H9 (cell line): ENCODE measurements around the gene HNMT. TPM values are rescaled to one million over a fixed set of nuclear protein-coding genes. Genes with fewer than 3 reads are reported as not detected.

Source experiments
- DNase-seq: peaks from one replicate; pipeline ENCODE4 v3.0.0-alpha.2; 2017
- H2AFZ ChIP-seq: one replicate; pipeline ENCODE4 v1.6.1; 2013; ENCODE audit warnings: mild to moderate bottlenecking, low read length, control low read depth, moderate library complexity
- H2AK5ac ChIP-seq: 2 replicates; pipeline ENCODE4 v1.6.1; 2013; ENCODE audit warnings: low read length, control low read depth, mixed read lengths; ENCODE audit not compliant: insufficient read length
- H2BK120ac ChIP-seq: one replicate; pipeline ENCODE4 v1.6.1; 2013; ENCODE audit warnings: low read depth, mild to moderate bottlenecking, low read length, control low read depth, inconsistent platforms; ENCODE audit not compliant: poor library complexity, severe bottlenecking
- H2BK12ac ChIP-seq: 2 replicates; pipeline ENCODE4 v1.6.1; 2013; ENCODE audit warnings: low read length, control low read depth, mixed read lengths, low read depth; ENCODE audit not compliant: insufficient read length
- H2BK15ac ChIP-seq: 2 replicates; pipeline ENCODE4 v1.6.1; 2013; ENCODE audit warnings: low read depth, low read length, control low read depth
- H2BK20ac ChIP-seq: one replicate; pipeline ENCODE4 v1.6.1; 2013; ENCODE audit warnings: low read depth, mild to moderate bottlenecking, low read length, control low read depth, inconsistent platforms; ENCODE audit not compliant: poor library complexity, severe bottlenecking
- H2BK5ac ChIP-seq: 2 replicates; pipeline ENCODE4 v1.6.1; 2013; ENCODE audit warnings: low read length, control low read depth, mixed read lengths; ENCODE audit not compliant: insufficient read length
- H3K14ac ChIP-seq: 2 replicates; pipeline ENCODE4 v1.6.1; 2013; ENCODE audit warnings: low read length, control low read depth; ENCODE audit not compliant: insufficient read depth
- H3K18ac ChIP-seq: 2 replicates; pipeline ENCODE4 v1.6.1; 2013; ENCODE audit warnings: low read depth, mild to moderate bottlenecking, mixed read lengths, low read length, control low read depth; ENCODE audit not compliant: insufficient read length
- H3K23ac ChIP-seq: 2 replicates; pipeline ENCODE4 v1.6.1; 2013; ENCODE audit warnings: low read length, control low read depth, mixed read lengths, low read depth; ENCODE audit not compliant: insufficient read length
- H3K23me2 ChIP-seq: 2 replicates; pipeline ENCODE4 v1.6.1; 2013; ENCODE audit warnings: low read depth, mild to moderate bottlenecking, mixed read lengths, low read length, control low read depth; ENCODE audit not compliant: insufficient read length, poor library complexity, severe bottlenecking
- H3K27ac ChIP-seq: 2 replicates; pipeline ENCODE4 v1.5.1; 2013; ENCODE audit warnings: low read length, control low read depth, mixed read lengths, low read depth; ENCODE audit not compliant: insufficient read length
- H3K27me3 ChIP-seq: 2 replicates; pipeline ENCODE4 v1.6.1; 2013; ENCODE audit warnings: low read length, control low read depth, inconsistent platforms; ENCODE audit not compliant: insufficient read depth
- H3K4ac ChIP-seq: 2 replicates; pipeline ENCODE4 v1.6.1; 2013; ENCODE audit warnings: low read depth, mild to moderate bottlenecking, control low read depth, inconsistent platforms, low read length, moderate library complexity
- H3K4me1 ChIP-seq: 2 replicates; pipeline ENCODE4 v1.6.1; 2013; ENCODE audit warnings: low read length, control low read depth, inconsistent platforms; ENCODE audit not compliant: insufficient read depth
- H3K4me2 ChIP-seq: 2 replicates; pipeline ENCODE4 v1.6.1; 2013; ENCODE audit warnings: low read length, control low read depth, mixed read lengths; ENCODE audit not compliant: insufficient read length, insufficient read depth
- H3K56ac ChIP-seq: 2 replicates; pipeline ENCODE4 v1.6.1; 2013; ENCODE audit warnings: low read depth, mild to moderate bottlenecking, mixed read lengths, low read length, control low read depth; ENCODE audit not compliant: insufficient read length
- H3K79me1 ChIP-seq: 2 replicates; pipeline ENCODE4 v1.6.1; 2013; ENCODE audit warnings: low read depth, mild to moderate bottlenecking, moderate library complexity, low read length, control low read depth, inconsistent platforms; ENCODE audit not compliant: insufficient read depth, poor library complexity, severe bottlenecking
- H3K79me2 ChIP-seq: 2 replicates; pipeline ENCODE4 v1.6.1; 2013; ENCODE audit warnings: low read length, control low read depth, inconsistent platforms; ENCODE audit not compliant: insufficient read depth
- H3K9ac ChIP-seq: 2 replicates; pipeline ENCODE4 v1.6.1; 2013; ENCODE audit warnings: low read length, control low read depth, mixed read lengths; ENCODE audit not compliant: insufficient read length; ENCODE audit errors: extremely low read depth
- H3K9me3 ChIP-seq: one replicate; pipeline ENCODE4 v1.6.1; 2013; ENCODE audit warnings: low read depth, low read length, inconsistent platforms; ENCODE audit not compliant: control insufficient read depth
- H3T11ph ChIP-seq: one replicate; pipeline ENCODE4 v1.6.1; 2013; ENCODE audit warnings: mild to moderate bottlenecking, low read length, control low read depth, inconsistent platforms
- H4K20me1 ChIP-seq: one replicate; pipeline ENCODE4 v1.6.1; 2013; ENCODE audit not compliant: control insufficient read depth, insufficient read length, insufficient read depth
- H4K5ac ChIP-seq: 2 replicates; pipeline ENCODE4 v1.6.1; 2013; ENCODE audit warnings: low read depth, mild to moderate bottlenecking, mixed read lengths, low read length, control low read depth; ENCODE audit not compliant: insufficient read length
- H4K8ac ChIP-seq: replicated peaks from 2 replicates; pipeline ENCODE4 v1.6.1; 2013; ENCODE audit warnings: low read length, control low read depth, mixed read lengths, low read depth; ENCODE audit not compliant: insufficient read length
- H4K91ac ChIP-seq: 2 replicates; pipeline ENCODE4 v1.6.1; 2013; ENCODE audit warnings: low read depth, mild to moderate bottlenecking, moderate library complexity, mixed read lengths, low read length, control low read depth; ENCODE audit not compliant: insufficient read length
- H3K27ac Mint-ChIP-seq, 3 experiments: 2 replicates in 2 of 3; 3 replicates in 1 of 3; pipeline ENCODE4 v1.8.0; 2020 to 2021; ENCODE audit warnings: mixed read lengths in 3 of 3, mild to moderate bottlenecking in 1 of 3, moderate library complexity in 1 of 3
- H3K27me3 Mint-ChIP-seq: 2 replicates; pipeline ENCODE4 v1.8.0; 2021; ENCODE audit warnings: low read depth, mild to moderate bottlenecking, moderate library complexity, mixed read lengths
- H3K36me3 Mint-ChIP-seq, 3 experiments: 2 replicates in 2 of 3; 3 replicates in 1 of 3; pipeline ENCODE4 v1.8.0; 2020 to 2021; ENCODE audit warnings: low read depth in 3 of 3, mixed read lengths in 3 of 3; ENCODE audit not compliant: insufficient read depth in 1 of 3
- H3K4me1 Mint-ChIP-seq, 2 experiments: 2 replicates each; pipeline ENCODE4 v1.8.0; 2020; ENCODE audit warnings: mixed read lengths in 2 of 2
- H3K4me3 Mint-ChIP-seq, 2 experiments: 2 replicates in 1 of 2; 3 replicates in 1 of 2; pipeline ENCODE4 v1.8.0; 2020 to 2021; ENCODE audit warnings: mild to moderate bottlenecking in 2 of 2, mixed read lengths in 2 of 2, moderate library complexity in 1 of 2
- H3K9me3 Mint-ChIP-seq, 2 experiments: 2 replicates in 1 of 2; 3 replicates in 1 of 2; pipeline ENCODE4 v1.8.0; 2020; ENCODE audit warnings: mild to moderate bottlenecking in 2 of 2, mixed read lengths in 2 of 2, moderate library complexity in 1 of 2
- CTCF ChIP-seq: fragments of 200-600 bp; sonication (generic); conservative IDR thresholded peaks from 3 replicates; pipeline ENCODE4 v1.8.0; 2021; ENCODE audit warnings: antibody characterized with exemption, mild to moderate bottlenecking
- WGBS: extraction: QIAGEN DNeasy Blood & Tissue Kit; methylation state at CpG from one replicate; pipeline ENCODE4 v1.1.7; 2013; ENCODE audit warnings: missing lambda C conversion rate, low lambda C conversion rate, mixed read lengths; ENCODE audit not compliant: insufficient read length; ENCODE audit errors: extremely low coverage; 5-methylcytosine and 5-hydroxymethylcytosine counted together
- total RNA-seq: library from RNA; stranded (reverse); gene quantifications from 2 replicates; pipeline ENCODE4 v1.2.1, GENCODE V29; 2021

HNMT gene
- total RNA-seq, 1 experiment from 2014 or later: 1.3 TPM

- Histone ChIP-seq H4K8ac (no peak overlapping the region), H3K14ac (no peak overlapping the region), H3K23me2 (no peaks in the 10 kb centered on the region), H3K27me3 (no peaks in the 10 kb centered on the region), H2BK12ac (no peak overlapping the region), H4K91ac (no peak overlapping the region), H2BK5ac (no peak overlapping the region), H3K4me1 (peaks cover 2% of the 10 kb centered on the region; the same call in 1 of the 2 replicates), H3K27ac (no peak overlapping the region), H2BK15ac (no peak overlapping the region), H2BK120ac (no peak overlapping the region), H3K4me2 (no peak overlapping the region), H4K20me1 (no peaks in the 10 kb centered on the region), H3K79me2 (no peaks in the 10 kb centered on the region), H2AK5ac (no peak overlapping the region), H3K4ac (no peak overlapping the region), H3K79me1 (no peaks in the 10 kb centered on the region), H3K9ac (no peak overlapping the region), H3K23ac (no peak overlapping the region), H3T11ph (no peak overlapping the region), H2BK20ac (no peak overlapping the region), H3K18ac (no peak overlapping the region), H4K5ac (no peak overlapping the region), H3K56ac (no peak overlapping the region), H2AFZ (no peak overlapping the region), H3K9me3 (no peaks in the 10 kb centered on the region)
- H3K4me1 Mint-ChIP-seq: peaks cover 8% of the 10 kb centered on the region in 2 experiments
- no CpG with 5 or more reads among the region's 3 CpGs for WGBS
- no peaks in the 10 kb centered on the region for H3K9me3 Mint-ChIP-seq
- no peak for TF ChIP-seq CTCF
- H3K4me3 Mint-ChIP-seq: no peak overlapping the region
- H3K27me3 Mint-ChIP-seq: no peaks in the 10 kb centered on the region
- DNase-seq: no peak
- no peaks in the 10 kb centered on the region; a peak in 1 of 7 replicates for H3K36me3 Mint-ChIP-seq
- no peak overlapping the region for H3K27ac Mint-ChIP-seq
Observed at GRCh38 chr2:138034536-138034935, 70.3 kb downstream of the HNMT start.
